Activated naive CD8-positive, alpha-beta T cell treated with anti-CD3 and anti-CD28 coated beads, Interleukin-2, amount 50 U/mL, for 16 hours (primary cell): ENCODE data around the gene THSD8.
"Not testable (repeated sequence)": the region's sequence is repeated elsewhere in the genome, so short reads cannot be mapped to it uniquely, and the experiment has no call there.

Experiments used
- DNase-seq: peaks from one replicate; pipeline ENCODE4 v3.0.0-alpha.2; 2020; ENCODE audit warnings: low read depth, low spot score

The THSD8 gene

DNA sequence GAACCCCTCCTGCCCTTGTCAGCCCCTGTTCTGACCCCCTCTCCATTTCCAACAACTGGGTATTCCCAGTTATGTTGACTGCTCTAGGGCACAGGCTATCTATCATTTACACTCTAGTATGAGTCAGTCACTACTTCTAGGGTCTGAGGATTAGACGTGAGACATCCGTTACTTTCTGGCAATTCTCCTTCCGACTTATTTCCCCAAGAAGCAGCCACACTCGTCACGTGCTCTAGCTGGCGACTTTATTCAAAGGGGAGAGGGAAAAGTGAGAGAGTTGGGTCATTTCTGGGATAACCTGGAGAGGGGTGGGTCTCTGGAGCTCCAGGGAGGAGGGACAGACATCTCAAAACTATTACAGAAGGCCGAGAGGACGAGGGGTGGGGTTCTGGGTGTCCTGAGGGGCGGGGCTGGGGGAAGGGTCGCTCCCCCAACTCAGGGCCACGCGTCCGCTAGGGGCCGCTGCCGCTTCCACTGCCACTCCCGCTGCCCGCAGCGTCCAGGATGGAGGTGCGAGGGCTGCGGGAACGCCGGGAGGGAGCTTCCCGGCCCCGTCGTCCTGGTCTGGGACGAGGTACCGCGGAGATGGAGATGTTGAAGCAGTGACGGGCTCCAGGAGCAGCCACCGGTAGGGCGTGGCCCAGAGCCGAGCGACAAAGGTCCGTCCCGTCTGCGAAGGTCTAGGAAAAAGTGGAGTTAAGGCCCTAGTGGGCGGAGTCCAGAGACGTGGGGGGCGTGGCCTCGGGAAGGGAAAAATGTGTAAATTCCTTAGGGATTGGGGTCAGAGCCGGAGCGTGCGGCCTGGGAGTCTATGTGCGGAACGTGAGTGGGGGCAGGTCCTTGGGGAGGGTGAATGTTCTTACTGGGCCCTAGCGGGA lies 23.6 kb downstream of the THSD8 start:
- no peak for DNase-seq

DNA sequence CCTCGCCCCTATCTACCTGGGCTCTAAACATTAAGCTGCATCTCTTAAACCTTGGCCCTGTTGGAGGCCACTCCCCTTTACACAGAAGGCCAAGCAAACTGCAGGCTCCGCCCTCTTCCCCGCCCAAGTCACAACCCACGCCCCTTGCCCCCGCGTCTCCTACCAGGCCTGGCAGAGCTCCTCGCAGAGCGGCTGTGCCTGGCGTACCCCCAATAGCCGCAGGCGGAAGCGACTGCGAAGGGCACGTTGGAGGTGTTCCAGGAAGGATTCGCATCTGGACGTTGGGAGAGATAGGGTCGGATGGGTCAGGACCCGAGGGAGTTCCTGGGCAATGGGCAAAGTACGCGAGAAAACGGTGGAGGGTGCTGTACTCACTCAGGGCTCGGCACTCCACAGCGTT lies 26.6 kb downstream of the THSD8 start:
- no peak for DNase-seq

DNA sequence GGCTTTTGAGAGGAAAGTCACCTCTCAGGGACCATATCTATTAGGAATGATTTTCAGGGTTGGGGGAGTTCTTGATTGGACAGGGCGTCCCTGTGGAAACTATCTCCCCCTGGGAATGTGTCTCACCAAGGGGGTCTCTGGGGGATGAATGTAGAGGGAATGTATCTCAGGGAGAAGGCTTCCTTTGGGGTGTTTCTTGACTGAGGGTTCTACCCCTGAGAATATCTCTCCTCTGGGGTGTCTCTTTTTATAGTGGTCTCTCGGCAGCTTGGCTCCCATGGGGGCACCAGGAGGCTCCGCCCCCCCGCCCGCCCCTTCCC lies 31.5 kb downstream of the THSD8 start:
- DNase-seq: no peak

DNA sequence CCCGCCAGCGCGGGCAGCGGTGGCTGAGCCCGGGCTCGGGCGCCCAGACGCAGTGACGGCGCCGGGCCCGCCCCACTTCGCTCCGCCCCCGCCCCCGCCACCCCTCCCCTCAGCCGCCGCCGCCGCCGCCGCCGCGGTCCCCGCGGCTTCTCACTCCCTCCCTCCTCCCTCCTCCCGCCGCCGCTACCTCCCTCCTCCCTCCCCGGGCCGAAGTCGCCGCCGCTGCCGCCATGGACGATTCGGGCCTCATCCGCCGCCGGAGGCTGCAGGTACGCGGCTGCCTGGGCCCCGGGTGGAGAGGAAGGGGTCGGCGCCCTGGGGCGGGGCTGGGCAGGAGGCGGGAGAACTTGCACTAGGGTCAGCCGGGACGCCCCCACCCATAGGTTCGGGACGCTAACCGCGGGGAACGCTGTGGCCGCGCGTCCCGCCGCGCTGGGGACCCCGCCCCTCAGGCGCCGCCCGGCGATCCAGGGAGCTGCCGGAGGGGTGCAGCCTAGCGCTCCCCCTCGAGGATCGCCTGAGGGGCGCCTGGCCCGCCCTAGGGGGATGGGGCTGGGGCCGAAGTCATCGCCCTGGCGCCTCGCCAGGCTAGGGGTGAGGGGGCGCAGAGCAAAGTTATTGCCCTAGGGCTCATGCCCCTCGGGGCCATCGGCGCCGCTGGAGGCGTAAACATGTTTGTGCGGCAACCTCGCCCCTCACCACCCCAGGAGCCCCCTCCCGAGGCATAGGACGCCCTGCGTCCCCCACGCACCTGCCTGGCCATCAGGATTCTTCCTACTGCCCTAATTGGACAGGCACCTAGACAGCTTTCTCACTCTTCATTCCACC lies 32.1 kb downstream of the THSD8 start:
- no peak for DNase-seq

DNA sequence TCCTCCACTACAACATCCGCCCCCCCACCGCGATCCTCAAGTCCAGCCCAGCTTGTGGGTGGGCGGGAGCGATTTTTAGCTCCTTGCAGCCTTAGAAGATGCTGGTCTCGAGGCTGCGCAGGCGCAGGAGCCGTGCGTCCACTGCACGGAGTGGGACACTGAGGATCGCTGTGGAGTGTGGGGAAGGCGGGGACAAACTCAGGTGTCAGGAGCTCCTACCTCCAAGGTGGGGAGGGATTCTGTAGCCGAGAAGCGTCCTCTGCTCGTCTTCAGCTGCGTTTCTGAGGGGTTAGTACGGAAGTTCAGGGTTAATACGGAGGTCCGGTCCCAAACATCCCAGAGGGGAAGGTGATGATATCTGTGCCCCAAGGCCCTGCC lies 32.7 kb downstream of the THSD8 start, which contains the start of gene RTBDN:
TSS of gene RTBDN (minus strand) at position 14 of the 378 bp plus-strand sequence. CDS start 4,600 bp downstream, outside the sequence.
- no peak for DNase-seq

DNA sequence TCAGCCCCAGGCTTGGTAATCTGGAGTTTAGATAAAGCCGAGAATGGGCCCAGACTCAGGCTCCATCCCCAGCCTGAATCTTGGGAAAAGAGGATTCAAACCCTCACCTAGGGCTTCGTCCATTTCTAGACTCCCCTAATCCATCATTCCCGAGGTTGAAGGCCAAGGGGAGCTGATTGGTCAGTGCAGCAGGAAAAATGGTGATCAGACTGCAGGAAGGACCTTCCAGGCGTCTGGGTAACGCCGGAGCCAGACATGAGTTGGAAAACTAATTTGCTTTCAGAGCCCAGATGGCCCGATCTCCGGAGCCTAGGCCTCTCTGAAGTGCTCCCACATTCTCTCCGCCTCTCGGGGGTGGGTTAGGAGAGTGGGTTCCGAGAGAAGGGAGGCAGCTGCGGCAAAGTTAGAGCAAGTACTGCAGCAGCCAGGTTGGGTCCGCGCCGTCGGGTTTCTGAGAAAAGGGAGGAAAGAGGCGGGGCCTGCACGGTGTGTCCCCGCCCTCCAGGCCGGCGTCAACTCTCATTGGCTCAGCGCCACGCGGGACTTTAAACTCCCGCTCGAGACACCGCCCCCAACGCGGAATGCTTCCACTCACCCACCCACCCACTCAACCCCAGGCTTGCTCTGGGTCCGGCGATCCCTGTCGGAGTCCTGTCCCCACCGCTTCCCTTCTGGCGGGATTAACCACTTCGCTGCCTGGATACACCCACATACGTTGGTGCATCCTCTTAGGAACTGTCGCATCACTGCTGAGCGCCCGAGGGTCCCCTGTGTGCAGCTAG lies 33.3 kb downstream of the THSD8 start:
- DNase-seq: no peak

DNA sequence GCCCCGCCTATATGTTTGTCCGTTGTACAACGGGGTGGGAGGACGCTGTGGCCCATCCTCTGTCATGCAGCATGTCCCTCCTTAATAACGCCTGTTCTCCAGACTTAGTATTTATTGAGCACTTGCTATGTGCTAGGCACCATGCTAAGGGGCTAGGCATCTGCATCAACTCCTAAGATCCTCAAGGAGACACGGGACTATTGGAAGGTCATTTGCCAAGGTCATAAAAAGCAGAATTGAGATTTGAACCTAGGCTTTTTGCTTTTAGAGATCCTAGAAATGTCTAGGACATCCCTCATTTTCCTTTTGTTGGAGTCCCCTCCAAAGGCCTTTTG lies 34.6 kb downstream of the THSD8 start:
- DNase-seq: no peak

DNA sequence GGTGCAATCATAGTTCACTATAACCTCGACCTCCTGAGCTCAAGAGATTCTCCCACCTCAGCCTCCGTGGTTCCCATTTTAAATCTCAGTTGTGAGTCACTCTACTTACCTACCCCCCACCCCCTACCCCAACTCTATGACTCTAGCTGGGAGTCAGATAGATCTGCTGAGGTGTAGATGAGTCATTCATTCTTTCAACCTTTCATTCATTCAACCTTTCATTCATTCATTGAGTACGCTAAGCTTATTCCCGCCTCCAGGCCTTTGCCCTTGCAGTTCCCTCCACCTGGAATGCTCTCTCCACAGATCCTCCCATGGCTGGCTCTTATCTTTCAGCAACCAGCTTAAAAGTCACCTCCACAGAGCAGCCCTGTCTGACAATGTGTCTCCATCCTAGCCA lies 35.4 kb downstream of the THSD8 start:
- DNase-seq: no peak

DNA sequence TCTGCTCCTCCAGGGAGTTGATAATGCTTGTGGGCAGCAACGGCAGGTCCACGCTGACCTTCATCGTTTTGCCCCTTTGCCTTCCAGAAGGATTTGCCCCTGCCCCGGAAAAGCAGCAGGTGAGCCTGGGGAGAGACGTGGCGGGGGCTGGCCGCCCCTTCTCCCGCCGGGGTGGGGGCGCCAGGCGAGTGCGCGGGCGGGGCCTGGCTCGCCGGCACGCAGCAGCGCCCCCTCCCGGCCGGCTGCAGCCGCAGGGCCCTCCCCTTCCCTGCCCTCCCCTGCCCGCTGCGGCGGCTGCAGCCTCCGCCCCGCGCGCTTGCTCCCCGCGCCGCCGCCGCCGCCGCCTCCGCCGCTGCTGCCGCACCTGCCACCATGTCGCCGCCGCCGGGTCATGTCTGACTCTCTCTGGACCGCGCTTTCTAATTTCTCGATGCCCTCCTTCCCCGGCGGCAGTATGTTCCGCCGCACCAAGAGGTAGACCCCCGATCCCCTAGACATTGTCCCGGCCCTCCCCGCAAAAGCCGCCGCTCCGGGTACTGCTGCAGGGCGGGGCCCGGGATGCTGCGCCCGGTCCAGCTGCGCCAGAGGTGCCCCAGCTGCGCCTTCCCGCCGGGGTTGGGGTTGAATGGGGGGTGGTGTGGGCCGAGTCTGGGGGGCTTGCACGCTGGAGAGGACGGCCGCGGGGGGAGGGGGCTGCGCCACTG lies 36.5 kb downstream of the THSD8 start, which contains the start of gene MAST1:
TSS of gene MAST1 (plus strand) at position 334 of the 704 bp plus-strand sequence. CDS start at position 392, 58 bp downstream.
- DNase-seq: no peak

DNA sequence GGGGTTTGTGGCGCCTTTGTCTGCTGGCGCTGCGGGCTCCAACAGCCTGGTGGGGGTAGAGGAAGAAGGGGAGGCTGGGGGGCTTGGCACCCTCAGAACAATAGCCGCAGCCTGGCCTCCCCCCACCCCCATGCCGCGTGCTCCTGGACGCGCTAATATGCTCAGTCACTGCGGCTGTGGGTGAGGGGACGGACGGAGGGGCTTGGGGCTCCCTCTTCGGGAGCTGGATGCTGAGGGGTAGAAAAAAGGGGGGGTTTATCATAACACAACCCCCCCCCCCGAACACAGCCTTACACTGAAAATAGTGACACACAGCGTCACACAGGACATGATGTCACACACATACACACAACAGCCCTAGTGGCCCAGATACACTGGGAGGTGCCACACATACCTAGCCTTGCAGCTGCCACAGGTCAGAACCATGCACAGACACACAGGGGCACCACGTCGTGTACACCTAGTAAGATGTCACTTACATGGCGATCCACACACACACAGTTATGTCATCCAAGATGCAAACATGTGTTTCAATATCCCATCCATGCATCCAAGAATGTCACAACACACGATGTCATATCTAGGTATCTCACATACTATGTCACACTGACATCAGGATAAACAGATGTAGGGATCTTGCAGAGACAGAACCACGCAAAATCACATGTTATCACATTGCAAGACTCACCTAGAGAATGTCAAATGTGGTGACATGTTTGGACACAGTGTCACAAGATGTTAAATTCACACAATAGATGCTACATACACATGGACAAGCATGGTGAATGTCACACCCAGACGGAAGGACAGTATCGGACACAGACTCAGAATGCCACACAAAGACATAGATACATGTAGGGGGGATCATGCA lies 37.3 kb downstream of the THSD8 start:
- no peak for DNase-seq

DNA sequence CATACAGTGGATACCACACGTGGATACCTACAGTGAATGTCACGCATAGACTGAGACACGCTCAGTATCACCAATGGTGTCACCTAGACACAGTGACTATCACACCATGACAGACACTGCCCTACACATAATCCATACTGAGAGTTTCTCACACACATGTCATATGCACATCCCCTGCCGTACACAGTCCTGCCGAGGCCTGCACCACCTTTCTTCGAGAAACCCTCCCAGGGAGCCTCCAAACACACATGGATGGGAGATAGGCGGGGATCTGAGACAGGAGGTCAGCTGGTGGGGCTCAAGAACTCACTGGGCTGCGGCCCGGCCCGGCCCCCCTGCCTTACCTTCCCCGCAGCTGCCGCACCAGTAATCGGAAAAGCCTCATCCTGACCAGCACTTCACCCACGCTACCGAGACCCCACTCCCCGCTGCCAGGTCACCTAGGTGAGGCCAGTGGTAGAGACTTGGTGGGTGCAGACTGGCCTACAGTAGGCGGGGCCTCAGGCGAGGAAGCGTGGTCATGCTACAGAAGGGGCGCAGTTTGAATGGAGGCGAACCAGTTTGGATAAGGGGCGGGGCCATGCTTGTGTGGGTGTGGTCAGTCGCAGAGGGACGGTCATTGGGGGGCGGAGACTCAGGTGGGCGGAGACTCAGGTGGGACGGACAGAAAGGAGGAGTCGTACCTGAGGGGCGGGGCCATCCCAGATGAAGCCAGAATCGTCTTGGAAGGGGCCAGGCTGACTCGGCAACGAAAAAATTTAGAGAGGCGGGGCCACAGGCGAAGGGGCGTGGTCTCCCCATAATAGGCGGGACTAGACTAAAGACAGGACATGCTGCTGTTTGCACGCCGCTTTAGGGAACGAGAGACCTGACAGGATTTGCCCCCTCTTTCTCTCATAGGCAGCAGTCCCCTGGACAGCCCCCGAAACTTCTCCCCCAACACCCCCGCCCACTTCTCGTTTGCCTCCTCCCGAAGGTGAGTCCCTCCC lies 38.5 kb downstream of the THSD8 start:
- DNase-seq: no peak

DNA sequence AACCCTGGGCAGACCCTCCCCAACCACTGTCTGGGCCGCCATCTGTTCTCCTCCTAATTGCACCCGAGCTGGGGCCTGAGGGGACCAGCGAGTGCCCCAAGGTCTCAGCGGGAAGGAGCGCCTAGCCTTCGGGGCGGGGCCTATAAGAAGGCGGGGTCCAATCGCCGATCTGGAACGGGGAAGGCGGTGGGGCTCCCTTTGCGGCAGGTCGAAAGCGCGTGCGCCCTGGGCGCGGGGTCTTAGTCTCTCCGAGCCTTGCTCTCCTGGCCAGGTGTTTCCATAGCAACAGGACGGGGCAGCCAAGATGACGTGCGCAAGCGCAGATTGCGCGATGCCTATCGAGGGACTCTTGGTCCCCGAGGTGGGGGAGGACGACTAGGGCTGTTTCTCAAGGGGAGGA lies 39.2 kb downstream of the THSD8 start:
- DNase-seq: no peak

DNA sequence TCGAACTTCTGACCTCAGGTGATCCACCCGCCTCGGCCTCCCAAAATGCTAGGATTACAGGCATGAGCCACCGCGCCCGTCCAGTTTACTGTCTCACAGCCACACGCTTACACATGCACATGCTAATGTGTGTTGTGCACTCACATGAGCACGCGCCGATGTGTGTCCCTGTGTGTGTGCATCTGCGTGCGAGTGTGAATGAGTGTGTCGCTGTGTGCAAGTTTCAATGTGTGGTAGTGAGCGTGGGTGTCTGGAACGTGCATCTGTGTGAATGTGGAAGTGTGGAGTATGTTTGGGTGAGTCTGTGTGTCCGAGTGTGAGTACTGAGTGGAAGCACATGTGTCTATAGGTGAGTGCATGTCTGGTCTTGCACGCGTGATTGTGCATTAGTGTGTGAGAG lies 40.6 kb downstream of the THSD8 start:
- no peak for DNase-seq

DNA sequence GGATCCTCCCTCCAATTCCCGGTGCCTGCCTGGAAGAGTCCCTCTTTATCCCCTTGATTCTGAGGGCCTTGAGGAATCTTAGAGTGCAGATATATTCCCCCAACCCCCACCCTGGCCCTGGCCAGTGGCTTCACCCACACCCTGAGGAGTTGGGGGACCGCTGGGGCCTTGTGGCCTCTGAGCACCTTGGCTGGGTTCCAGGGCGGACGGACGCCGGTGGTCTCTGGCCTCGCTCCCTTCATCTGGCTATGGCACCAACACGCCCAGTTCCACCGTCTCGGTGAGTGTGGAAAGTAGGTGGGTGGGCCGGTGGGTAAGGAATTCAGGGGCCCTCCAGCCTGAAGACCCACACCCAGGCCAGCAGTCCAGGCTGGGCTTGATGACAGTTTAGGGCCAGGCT lies 41.5 kb downstream of the THSD8 start:
- no peak for DNase-seq

DNA sequence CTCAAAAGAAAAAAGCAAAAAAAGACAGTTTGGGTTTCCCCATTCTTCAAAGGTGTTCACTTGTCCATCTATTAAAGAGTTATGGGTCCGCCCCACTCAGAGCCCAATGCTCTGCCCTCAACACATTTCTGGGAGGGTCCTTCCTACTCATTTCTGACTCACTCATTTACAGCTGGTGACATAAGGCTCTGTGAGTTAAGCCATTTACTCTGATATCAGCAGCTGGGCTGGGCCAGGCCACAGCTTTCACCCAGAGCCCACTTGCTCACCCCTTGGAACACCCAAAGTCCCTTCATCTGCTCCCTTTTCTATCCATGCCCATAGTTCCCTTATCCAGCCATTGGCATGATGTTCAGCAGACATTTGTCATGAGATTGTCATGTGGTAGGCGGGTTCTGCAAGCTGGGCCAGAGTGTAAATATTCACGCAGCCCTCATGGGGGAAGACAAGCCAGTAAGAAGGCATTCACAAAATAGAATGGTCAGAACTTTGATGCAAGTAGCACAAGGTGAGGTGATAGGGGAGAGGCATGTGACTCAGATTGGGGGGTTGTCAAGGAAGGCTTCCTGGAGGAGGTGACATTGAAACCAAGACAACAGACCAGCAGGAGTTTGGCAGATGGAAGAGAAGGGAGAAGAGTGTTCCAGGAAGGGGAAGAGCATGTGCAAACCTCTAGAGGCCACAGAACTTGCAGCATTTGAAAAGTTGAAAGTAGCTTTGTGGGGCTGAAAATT lies 42.3 kb downstream of the THSD8 start:
- DNase-seq: no peak

DNA sequence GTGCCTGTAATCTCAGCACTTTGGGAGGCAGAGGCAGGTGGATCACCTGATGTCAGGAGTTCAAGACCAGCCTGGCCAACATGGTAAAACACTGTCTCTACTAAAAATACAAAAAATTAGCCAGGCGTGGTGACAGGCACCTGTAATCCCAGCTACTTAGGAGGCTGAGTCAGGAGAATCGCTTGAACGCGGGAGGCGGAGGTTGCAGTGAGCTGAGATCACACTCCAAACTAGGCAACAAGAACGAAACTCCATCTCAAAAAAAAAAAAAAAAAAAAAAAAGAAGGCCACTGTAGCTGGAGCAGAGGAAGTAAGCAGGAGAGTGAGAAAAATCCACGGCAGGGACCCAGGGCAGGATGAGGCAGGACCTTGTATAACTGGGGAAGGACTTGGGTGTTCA lies 44.7 kb downstream of the THSD8 start:
- DNase-seq: not testable (repeated sequence)

DNA sequence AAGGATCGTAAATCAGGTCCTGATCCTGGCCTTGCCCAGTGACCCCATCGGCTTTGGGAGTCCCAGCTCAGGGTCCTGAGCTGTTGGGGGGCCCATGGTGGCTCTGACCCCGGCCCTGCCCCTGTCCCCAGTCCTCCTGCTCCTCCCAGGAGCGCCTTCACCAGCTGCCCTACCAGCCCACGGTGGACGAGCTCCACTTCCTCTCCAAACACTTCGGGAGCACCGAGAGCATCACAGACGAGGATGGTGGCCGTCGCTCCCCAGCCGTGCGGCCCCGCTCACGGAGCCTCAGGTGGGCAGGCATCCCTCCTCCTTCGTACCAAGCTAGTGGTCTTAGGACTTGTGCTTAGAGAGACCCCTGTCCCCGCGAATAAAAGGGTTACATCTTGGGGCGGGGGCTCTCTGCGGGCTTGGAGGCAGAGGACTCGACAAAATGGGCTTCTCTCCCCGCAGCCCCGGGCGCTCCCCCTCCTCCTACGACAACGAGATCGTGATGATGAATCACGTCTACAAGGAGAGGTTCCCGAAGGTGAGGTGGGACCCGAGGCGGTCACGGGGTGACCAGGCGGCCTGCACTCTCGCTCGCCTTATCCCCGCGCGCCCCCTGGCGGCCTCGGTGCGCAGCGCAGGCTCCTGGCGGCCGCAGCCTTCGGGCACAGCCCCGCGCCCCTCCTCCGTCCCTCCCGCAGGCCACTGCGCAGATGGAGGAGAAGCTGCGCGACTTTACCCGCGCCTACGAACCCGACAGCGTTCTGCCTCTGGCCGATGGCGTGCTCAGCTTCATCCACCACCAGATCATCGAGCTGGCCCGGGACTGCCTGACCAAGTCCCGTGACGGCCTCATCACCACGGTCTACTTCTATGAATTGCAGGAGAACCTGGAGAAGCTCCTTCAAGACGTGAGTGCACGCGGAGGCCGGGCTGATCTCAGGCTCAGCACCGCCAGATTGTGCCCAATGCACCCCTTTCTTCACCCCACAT lies 45.6 kb downstream of the THSD8 start:
- peak; percentile 69 for DNase-seq
